ENCODE data around the gene WIF1. TPM values are rescaled to one million over a fixed set of nuclear protein-coding genes. Genes with fewer than 3 reads are reported as not detected.

Gene WIF1
- total and polyA plus RNA-seq, 2 of the 8 experiments (the other 6 are each of a cell fraction or from before 2014, with no cell fraction given) = 1.8 to 9.1 TPM

DNA sequence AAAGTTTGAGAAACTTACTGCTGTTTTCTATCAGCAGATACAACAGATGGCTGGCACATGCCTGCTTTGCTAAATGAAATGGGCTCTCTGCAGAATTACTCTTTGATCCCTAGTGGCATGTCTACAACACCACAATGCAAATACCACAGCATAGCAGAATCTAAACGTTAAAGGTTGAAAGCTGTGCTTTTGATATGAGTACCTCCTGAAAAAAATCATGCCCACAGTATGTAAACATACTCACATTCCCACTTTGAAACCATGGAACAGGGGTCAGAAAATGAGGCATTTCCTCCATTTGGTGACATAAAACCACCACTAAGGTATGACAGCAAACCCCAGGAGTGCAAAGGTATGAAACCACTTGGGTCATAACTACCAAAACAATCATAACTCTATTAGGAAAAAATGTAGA, 7.5 kb downstream of the WIF1 start:
- POLR2A ChIA-PET (ENCODE audit: partially characterized antibody) = no interaction called here
- no peak overlapping the region for H2BK120ac ChIP-seq (replicated peaks; ENCODE audit: low read depth, low read length)
- TF ChIP-seq SP4 (IDR thresholded peaks at IDR 0.05; ENCODE audit: low read length) (no peak), BRCA1 (IDR thresholded peaks at IDR 0.05; ENCODE audit: low read depth, low read length) (no peak), KDM4A (IDR thresholded peaks at IDR 0.05; ENCODE audit: low read depth, low read length, severe bottlenecking) (no peak)

More for the DNA sequence above, 7.5 kb downstream of the WIF1 start:
- Histone ChIP-seq H2AFZ (ENCODE audit: low read length) (no peak overlapping the region), H3K4ac (replicated peaks; ENCODE audit: insufficient read length, low read depth, low read length) (no peak overlapping the region), H3K23me2 (ENCODE audit: low read depth, low read length) (no peaks in the 10 kb centered on the region; the same call in 1 of the 2 replicates), H4K20me1 (replicated peaks in 1 of 2; ENCODE audit: control insufficient read depth in 1 of 2, insufficient read depth in 2 of 2, low read length in 2 of 2) (no peaks in the 10 kb centered on the region), H3K79me2 (ENCODE audit: control insufficient read depth in 1 of 2, insufficient read depth in 2 of 2, low read length in 2 of 2) (no peaks in the 10 kb centered on the region), H4K91ac (replicated peaks; ENCODE audit: insufficient read length, low read length) (no peak overlapping the region), H4K8ac (ENCODE audit: extremely low read depth, insufficient read depth, low read length) (no peak overlapping the region), H3K9me3 (ENCODE audit: insufficient read depth in 2 of 2, low read depth in 1 of 2, low read length in 1 of 2) (no peaks in the 10 kb centered on the region), H3K18ac (ENCODE audit: extremely low read depth, low read length) (no peak overlapping the region), H2BK15ac (ENCODE audit: low read length) (no peak overlapping the region), H3K4me3 (ENCODE audit: extremely low read depth in 1 of 4, insufficient read depth in 2 of 4, low read depth in 3 of 4, low read length in 4 of 4) (no peak overlapping the region), H3K4me2 (ENCODE audit: insufficient read depth in 1 of 2, low read depth in 2 of 2, low read length in 2 of 2) (no peak overlapping the region), H2BK20ac (ENCODE audit: low read length) (no peak overlapping the region), H3K9ac (replicated peaks in 1 of 4; ENCODE audit: extremely low read depth in 1 of 4, low read depth in 3 of 4, low read length in 3 of 4) (no peak overlapping the region), H3K14ac (ENCODE audit: insufficient read length) (no peak overlapping the region), H2BK5ac (ENCODE audit: low read depth, low read length) (no peak overlapping the region), H3K56ac (replicated peaks; ENCODE audit: insufficient read length, low read depth, low read length) (no peak overlapping the region), H3K79me1 (ENCODE audit: low read depth, low read length) (no peaks in the 10 kb centered on the region), H3K36me3 (ENCODE audit: control insufficient read depth in 2 of 4, insufficient read depth in 4 of 4, low read length in 3 of 4) (no peaks in the 10 kb centered on the region), H3K4me1 (replicated peaks in 1 of 4; ENCODE audit: control insufficient read depth in 3 of 4, insufficient read depth in 4 of 4, low read length in 3 of 4) (no peaks in the 10 kb centered on the region), H2BK12ac (ENCODE audit: low read depth, low read length) (no peak overlapping the region), H4K5ac (ENCODE audit: insufficient read length, low read depth, low read length) (no peak overlapping the region), H3K27me3 (replicated peaks in 1 of 4; ENCODE audit: control insufficient read depth in 3 of 4, extremely low read depth in 1 of 4, insufficient read depth in 3 of 4, low read length in 3 of 4) (no peaks in the 10 kb centered on the region), H3K23ac (ENCODE audit: insufficient read length) (no peak overlapping the region), H2AK5ac (ENCODE audit: low read depth, low read length) (no peak overlapping the region), H3K27ac (ENCODE audit: low read depth, low read length) (no peak overlapping the region)
- FAIRE-seq = no peak
- no peak for DNase-seq (ENCODE audit: low read depth in 1 of 2, low spot score in 2 of 2)
- CTCF ChIA-PET (ENCODE audit: partially characterized antibody) = interaction anchor here (1.8 kb wide), 1 partner anchor 223 kb away, joined by 4 read pairs; no protein-coding TSS in a partner anchor
- 64% methylated on average over 1 of the region's 1 CpG; no CpG with 5 or more reads in 1 of the 2 experiments for WGBS, 2 experiments (ENCODE audit: extremely low coverage in 1 of 2, insufficient coverage in 1 of 2, insufficient read length in 1 of 2, insufficient replicate concordance in 2 of 2, low coverage in 1 of 2, low lambda C conversion rate in 2 of 2, missing lambda C conversion rate in 1 of 2)

All from H1 (cell line).